GM03348 (cell line): ENCODE measurements around the gene TM4SF18.
A peak's percentile ranks its signal among the peaks of the same experiment; 100 is the strongest.

Experiments used
- DNase-seq: peaks from one replicate; pipeline ENCODE4 v3.0.0; 2012; ENCODE audit warnings: low spot score

Gene TM4SF18

GRCh38 chr3:149330609-149331331, 2.7 kb downstream of the TM4SF18 start:
- DNase-seq = no peak

DNA sequence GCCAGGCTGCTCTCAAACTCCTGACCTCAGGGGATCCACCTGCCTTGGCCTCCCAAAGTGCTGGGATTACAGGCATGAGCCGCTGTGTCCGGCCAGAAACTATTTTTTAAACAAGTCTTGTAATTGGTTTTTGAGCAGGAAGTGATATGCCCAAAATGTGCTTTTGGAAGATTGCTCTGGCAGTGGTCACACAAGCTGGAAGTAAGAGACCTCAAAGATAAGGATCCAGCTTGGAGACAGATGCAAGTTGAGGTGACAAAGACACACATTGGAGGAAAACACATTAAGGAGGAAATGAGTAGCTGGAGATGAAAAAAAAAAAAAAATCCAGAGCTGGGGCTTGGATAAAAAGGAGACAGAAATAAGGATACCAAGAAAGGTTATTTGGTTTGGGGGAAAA, 6.3 kb downstream of the TM4SF18 start:
- DNase-seq = no peak

- no peak for DNase-seq
Observed at GRCh38 chr3:149325581-149325980, 7.9 kb downstream of the TM4SF18 start.

- no peak for DNase-seq
Observed at GRCh38 chr3:149324332-149324731, 9.1 kb downstream of the TM4SF18 start.

DNA sequence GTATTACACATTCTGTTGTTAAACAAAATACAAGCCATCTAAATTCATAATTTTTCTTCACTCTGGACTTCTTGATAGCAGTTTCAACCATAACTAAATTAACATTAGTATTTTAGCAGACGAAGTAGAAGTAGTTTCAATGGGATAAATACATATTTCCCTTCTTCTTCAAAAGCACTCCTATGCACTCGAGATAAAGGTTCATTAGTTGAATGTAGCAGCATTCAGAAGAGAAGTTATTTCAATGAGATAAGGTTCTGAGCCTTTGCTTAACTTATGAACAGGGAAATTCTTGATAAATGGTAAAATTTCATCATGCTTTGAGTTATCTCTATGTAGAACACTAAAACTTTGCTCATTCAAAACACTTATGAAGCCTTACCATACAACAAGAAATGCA, 11.8 kb downstream of the TM4SF18 start:
- no peak for DNase-seq

- no peak for DNase-seq
Observed at GRCh38 chr3:149321136-149321535, 12.3 kb downstream of the TM4SF18 start.

GRCh38 chr3:149319750-149320149, 13.7 kb downstream of the TM4SF18 start:
- DNase-seq = no peak

- DNase-seq = no peak
Observed at GRCh38 chr3:149317072-149317471, 16.4 kb downstream of the TM4SF18 start.

- peak; percentile 10 for DNase-seq
Observed at GRCh38 chr3:149316437-149316836, 17.0 kb downstream of the TM4SF18 start.

- DNase-seq = no peak
Observed at GRCh38 chr3:149315694-149316093, 17.7 kb downstream of the TM4SF18 start.

DNA sequence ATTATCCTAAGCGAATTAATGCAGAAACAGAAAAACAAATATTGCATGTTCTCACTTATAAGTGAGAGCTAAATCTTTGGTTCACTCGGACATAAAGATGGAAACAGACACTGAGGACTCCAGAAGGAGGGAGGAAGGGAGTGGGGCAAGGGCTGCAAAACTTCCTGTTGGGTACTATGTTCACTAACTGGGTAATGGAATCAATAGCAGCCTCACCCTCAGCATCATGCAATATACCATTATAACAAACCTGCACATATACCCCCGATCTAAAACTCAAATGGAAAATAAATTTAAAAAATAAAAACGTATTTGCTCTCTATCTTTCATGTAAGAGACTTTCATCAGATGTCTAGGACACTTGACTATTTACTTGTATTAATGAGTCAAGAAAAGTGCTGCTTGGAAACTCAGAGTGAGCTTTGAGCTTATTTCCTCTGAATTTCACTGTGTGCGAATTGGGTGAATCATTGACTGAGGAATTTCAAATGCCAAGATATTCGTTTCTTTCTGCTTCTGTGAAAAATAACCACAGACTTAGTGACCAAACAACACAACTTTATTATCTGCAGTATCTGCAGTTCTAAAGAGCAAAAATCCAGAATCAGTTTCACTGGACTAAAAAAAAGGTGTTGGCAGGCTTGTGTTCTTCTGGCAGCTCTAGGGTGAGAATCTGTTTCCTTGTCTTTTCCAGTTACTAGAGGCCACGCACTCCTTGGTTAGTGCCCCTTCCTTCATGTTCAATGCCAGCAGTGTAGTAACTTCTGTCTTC, 18.4 kb downstream of the TM4SF18 start:
- peak; percentile 55 for DNase-seq

DNA sequence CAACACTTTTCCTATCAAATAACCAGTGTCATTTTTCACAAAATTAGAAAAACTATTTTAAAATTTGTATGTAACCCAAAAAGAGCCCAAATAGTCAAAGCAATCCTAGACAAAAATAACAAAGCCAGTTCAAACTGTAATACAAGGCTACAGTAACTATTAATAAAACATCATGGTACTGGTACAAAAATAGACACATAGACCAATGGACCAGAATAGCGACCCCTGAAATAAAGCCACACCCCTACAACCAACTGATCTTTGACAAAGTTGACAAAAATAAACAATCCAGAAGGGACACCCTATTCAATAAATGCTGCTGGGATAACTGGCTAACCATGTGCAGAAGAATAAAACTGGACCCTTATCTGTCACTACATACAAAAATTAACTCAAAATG, 19.9 kb downstream of the TM4SF18 start:
- no peak for DNase-seq

- no peak for DNase-seq
Observed at GRCh38 chr3:149310796-149311534, 22.5 kb downstream of the TM4SF18 start.

GRCh38 chr3:149307435-149307783, 26.0 kb downstream of the TM4SF18 start:
- DNase-seq = no peak

DNA sequence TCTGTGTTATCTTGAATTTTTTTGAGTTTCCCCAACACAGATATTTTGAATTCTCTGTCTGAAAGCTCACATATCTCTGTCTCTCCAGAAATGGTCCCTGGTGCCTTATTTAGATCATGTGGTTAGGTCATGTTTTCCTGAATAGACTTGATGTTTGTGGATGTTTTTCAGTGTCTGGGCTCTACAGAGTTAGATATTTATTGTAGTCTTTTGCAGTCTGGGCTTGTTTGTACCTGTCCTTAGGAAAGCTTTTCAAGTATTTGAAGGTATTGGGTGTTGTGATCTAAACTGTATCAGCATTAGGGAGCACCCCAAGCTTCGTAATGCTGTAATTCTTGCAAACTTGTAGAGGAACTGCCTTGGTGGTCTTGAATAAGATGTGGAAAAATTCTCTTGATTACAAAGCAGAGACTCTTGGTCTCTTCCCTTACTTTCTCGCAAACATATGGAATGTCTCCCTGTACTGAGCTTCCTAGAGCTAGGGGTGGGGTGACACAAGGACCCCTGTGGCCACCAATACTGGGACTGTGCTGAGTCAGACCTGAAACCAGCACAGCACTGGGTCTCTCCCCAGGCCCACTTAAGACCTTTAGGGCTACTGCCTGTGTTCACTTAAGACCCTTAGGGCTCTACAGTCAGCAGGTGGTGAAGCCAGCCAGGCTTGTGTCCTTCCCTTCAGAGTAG, 26.5 kb downstream of the TM4SF18 start:
- DNase-seq = no peak

DNA sequence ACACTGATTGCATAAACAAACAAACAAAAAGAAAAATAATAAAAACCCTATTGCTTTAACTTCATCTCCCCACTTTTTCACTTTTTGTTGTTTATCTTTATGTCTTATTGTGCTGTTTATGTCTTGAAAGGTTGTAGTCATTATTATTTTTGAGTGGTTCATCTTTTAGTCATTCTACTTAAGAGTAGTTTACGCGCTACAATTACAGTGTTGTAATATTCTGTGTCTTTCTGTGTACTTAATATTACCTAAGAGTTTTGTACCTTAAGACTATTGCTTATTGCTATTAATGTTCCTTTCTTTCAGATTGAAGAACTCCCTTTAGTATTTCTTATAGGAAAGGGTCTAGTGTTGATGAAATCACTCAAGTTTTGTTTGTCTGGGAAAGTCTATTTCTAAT, 28.1 kb downstream of the TM4SF18 start:
- DNase-seq = no peak

DNA sequence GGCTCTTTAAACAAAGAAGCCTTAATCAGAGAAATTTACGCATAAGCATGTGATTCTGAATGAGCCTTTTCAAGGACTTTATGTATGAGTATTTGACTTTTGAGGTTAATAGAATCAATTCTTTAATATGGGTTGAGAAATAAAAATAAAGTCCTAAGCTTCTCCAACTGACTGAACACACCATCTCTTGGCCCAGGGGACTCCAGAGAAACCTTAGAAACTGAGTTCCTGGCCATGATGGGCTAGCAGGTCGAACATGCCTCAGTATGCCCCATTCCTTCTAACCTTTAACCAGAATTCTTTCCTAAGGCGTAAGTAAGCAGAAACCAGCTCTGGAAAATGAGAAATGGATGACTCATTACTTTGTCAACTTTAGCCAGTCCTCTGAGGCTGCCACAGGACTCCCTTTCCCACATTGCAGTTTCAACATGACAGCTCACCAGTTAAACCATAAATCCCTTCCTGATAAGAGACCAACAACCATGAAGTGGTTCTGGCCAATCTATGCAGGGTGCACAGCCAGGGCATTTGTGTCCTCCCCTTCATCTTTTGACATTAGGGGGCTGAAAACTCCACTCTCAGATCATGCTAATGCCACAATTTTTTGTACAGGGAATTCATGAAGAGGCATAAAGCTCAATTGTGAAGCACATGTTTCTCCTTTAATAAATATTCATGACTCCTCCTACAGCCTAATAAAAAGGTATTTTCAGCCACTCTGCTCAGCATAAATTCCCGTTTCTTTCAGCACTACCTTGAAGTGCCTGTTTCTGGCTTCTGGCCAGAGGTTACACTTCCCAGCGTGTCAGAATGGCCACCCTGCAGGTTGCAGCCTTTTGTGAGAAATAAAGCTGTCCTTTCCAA, 33.3 kb downstream of the TM4SF18 start:
- peak; percentile 73 for DNase-seq

- DNase-seq = no peak
Observed at GRCh38 chr3:149296972-149297371, 36.5 kb downstream of the TM4SF18 start.

- DNase-seq = no peak
Observed at GRCh38 chr3:149292666-149293065, 40.8 kb downstream of the TM4SF18 start.

DNA sequence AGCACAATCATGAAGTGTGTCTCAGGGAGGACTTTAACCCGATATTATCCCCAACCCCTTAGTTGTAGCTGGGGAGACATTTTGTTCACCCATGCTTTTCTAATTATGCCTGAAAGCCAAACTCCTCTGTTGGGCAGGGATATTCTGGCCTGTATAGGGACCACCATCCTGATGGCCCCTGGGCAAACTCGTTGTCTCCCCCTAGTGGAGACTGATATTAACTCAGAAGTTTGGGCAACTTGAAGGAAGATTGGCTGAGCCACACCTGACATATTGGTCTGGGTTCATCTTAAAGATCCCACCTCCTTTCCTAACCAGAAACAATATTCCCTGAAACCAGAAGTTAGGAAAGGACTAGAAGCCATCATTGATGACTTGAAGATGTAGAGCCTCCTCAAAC, 42.3 kb downstream of the TM4SF18 start:
- no peak for DNase-seq

GRCh38 chr3:149288655-149289054, 44.8 kb downstream of the TM4SF18 start:
- DNase-seq = no peak
